Activated CD4-positive, alpha-beta T cell treated with anti-CD3 and anti-CD28 coated beads, Interleukin-2, amount 50 U/mL, for 24 hours (primary cell): ENCODE data around the gene DCST2.
"Not testable (repeated sequence)": the region's sequence is repeated elsewhere in the genome, so short reads cannot be mapped to it uniquely, and the experiment has no call there.

Source experiments
- DNase-seq, 2 donors: peaks; one replicate each; pipeline ENCODE4 v3.0.0-alpha.2; 2020; ENCODE audit warnings: low read depth in 1 of 2, low spot score in 1 of 2

The DCST2 gene

GRCh38 chr1:155000411-155000725 is 33.2 kb downstream of the DCST2 start:
- DNase-seq, result no peak

GRCh38 chr1:154999571-155000410 is 33.8 kb downstream of the DCST2 start:
- DNase-seq, result peak in 1 of 2 donors; percentile 49

- DNase-seq, result peak; percentile 61 to 74
Measured at GRCh38 chr1:154998818-154999570, 34.6 kb downstream of the DCST2 start.

DNA sequence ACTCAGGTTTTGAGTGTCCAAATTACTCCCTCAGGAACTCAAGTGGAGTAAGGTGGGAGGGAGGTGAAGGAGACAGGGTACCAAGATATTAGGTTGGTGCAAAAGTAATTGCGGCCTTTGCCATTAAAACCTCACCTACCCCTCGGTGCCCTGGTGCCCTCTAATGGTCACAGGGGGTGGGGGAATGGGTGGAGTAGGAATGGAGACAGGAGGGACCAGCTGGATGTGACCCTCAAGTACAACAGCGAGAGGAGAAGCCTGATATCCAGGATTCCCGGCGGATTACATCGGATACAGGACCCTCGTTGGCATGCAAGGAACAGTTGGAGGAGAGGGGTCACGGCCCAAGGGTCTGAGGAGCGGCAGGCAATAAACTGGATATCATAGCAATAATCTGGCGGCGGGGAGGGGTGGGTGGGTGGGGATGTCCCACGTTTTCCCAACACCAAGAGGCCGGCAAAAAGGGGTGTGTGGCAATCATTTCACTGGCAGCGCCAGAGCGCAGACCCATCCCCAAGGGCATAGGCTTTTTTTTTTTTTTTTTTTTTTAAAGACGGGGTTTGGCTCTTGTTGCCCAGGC is 35.3 kb downstream of the DCST2 start:
- no peak for DNase-seq

DNA sequence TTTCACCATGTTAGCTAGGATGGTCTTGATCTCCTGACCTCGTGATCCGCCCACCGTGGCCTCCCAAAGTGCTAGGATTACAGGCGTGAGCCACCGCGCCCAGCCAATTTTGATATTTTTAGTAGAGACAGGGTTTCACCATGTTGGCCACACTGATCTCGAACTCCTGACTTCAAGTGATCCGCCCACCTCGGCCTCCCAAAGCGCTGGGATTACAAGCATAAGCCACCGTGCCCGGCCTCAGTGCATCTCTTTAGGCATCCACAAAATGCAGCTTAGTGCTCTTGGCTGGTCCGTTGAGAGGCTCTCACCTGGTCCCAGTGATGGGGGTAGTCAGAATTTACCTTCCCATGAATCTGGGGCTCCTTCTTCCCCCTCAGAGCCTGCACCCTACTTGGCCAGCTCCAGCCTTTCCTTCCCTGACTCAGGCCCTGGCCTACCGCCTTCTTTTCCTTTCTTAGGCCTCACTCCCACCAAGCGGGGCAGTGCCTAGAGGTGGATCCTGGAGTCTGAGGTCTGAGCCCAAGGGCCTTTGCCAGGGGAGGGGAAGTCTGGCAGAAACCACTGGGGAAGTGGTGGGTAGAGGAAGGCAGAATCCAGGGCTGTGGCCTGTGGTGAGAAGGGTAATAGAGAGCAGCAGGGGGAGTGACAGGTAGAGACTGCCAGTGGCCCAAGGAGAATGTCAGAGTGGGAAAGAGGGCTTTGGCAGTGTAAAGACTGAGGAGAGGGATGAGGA is 36.4 kb downstream of the DCST2 start:
- DNase-seq, result no peak

GRCh38 chr1:154995301-154995983 is 38.1 kb downstream of the DCST2 start:
- DNase-seq, result not testable (repeated sequence)

- DNase-seq, result no peak
Measured at GRCh38 chr1:154994591-154994990, 39.0 kb downstream of the DCST2 start.

GRCh38 chr1:154994269-154994587 is 39.4 kb downstream of the DCST2 start:
- DNase-seq, result no peak

DNA sequence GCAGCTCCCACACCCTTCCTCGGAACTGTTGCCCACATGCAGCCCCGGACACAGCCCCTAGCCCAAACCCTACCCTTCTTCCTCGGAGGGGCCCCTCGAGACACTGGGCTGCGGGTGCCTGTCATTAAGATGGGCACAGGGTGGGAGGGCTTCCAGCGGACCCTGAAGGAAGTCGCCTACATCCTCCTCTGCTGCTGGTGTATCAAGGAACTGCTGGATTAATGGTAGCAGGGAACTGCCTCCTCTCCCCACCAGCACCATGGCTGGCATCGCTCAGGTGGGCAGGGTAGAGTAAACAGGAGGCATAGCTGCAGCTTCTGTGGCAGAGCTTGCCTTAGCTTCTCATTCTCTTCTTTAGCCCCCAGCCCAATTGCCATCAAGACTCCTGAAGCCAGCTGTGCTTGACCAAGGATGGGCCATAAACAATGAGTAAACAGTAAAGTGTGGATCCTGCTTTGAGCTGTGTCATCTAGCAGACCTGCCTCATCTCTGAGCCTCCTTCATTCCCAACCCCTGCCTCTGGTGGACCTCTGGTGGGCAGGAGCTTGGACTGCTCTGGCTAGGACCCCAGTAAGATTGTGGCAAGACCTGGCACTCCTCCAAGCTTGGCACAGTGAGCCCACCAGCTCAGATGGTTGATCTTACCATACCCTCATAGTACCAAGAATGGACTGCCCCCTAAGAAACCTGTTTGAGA is 39.9 kb downstream of the DCST2 start, which contains the start of gene LENEP:
Gene LENEP (plus strand): TSS at position 15 of the 697 bp plus-strand sequence. CDS start 22 bp downstream, at position 37.
- DNase-seq, result no peak

DNA sequence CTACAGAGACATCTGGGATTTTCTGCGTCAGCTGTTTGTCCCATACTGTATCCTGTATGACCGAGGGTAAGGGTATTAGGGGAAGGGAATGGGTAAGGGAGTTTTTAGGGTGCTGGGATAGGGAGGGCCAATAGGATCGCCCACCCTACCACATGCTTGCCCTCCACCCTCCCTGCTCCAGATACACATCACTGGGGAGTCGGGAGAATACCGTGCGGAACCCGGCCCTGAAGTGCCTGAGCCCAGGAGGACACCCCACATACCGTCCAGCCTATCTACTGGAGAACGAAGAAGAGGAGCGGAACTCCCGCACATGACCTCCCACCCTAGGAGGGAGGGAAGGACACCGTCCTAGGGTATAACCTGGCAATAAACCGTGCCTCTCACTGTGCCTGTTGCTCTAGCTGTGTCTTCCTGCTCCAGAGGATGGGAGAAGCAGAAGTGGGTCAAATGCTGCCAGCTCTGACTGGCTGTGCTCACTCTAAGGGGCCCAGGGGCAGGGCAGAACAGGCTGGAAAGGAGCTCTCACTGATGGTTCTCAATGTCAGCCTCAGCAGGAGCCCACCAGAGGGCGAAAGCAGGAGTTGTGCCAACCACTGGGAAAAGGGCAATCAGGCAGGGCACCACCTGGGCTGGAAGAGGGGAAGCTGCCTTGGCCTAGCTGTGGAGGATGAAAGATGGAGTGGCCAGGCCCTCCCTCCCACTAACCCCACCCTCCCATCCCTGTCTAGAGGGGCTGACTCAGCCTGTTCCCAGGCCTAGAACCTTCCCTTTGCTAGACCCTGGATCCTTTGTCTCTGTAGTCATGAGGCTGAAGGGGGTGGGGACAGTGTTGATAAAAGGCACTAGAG is 40.6 kb downstream of the DCST2 start:
- no peak for DNase-seq

DNA sequence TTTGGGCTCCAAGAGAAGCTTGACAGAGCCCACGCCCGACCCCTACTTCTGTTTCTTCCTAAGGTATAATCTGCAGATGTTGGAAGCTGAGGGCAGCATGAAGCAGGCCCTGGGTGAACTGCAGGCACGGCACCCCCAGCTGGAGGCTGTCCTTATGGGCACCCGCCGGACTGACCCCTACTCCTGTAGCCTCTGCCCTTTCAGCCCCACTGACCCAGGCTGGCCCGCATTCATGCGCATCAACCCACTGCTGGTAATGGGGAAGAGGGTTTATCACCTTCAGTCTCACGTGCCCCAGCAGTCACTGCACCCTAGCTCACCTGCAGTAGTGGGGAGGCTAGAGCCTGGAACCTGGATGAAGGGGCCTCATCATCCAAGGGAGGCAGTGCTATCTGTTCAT is 43.3 kb downstream of the DCST2 start:
- no peak for DNase-seq

GRCh38 chr1:154989195-154989860 is 44.3 kb downstream of the DCST2 start:
- DNase-seq, result no peak

- no peak for DNase-seq
Measured at GRCh38 chr1:154988058-154988954, 45.3 kb downstream of the DCST2 start.

GRCh38 chr1:154987326-154987725 is 46.3 kb downstream of the DCST2 start:
- DNase-seq, result no peak

DNA sequence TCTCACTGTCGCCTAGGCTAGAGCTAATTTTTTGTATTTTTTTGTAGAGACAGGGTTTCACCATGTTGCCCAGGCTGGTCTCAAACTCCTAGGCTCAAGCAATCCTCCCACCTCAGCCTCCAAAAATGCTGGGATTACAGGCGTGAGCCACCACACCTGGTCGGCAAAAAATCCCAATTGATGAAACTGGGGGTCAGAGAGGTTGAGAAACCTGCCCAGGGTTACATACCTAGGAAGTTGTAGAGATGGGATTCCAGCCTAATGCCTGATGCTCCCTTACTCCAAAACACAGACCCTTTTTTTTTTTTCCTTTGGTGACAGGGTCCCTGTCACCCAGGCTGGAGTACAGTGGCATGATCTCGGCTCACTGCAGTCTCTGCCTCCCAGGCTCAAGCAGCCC is 46.8 kb downstream of the DCST2 start:
- DNase-seq, result not testable (repeated sequence)

- no peak for DNase-seq
Measured at GRCh38 chr1:154983776-154984466, 49.7 kb downstream of the DCST2 start.
